Right cardiac atrium (tissue), 5 donors: ENCODE data around the gene PARP3. TPM values are rescaled to one million over a fixed set of nuclear protein-coding genes. Genes with fewer than 3 reads are reported as not detected.

Source experiments
- ATAC-seq, 2 donors: fragments of 200-7000 bp; cut with Tn5 transposase; one replicate each; pipeline versions ENCODE4 v1.8.0 to v1.9.1; 2020; ENCODE audit warnings: moderate library complexity in 2 of 2, mild to moderate bottlenecking in 1 of 2
- DNase-seq, 3 donors: peaks; one replicate each; pipeline ENCODE4 v3.0.0-alpha.2; 2020
- H3K27ac ChIP-seq: one replicate; pipeline ENCODE4 v1.5.1; 2013; ENCODE audit warnings: mild to moderate bottlenecking, low read length, control low read depth, moderate library complexity
- H3K27me3 ChIP-seq: one replicate; pipeline ENCODE4 v1.6.1; 2013; ENCODE audit not compliant: control insufficient read depth, insufficient read depth
- H3K4me1 ChIP-seq: one replicate; pipeline ENCODE4 v1.6.1; 2013; ENCODE audit warnings: low read length; ENCODE audit not compliant: control insufficient read depth, insufficient read depth
- H3K4me3 ChIP-seq: one replicate; pipeline ENCODE4 v1.5.1; 2013; ENCODE audit warnings: low read length, control low read depth
- H3K9me3 ChIP-seq: one replicate; pipeline ENCODE4 v1.6.1; 2013; ENCODE audit warnings: low read length; ENCODE audit not compliant: control insufficient read depth
- WGBS: extraction: QIAGEN DNeasy Blood & Tissue Kit; methylation state at CpG from one replicate; pipeline ENCODE4 v1.1.7; 2013; 5-methylcytosine and 5-hydroxymethylcytosine counted together
- intact Hi-C, 4 donors: fragments of 100-400 bp; cut with DNase I; formaldehyde crosslinking; loops; one replicate each; pipeline versions ENCODE4 v1.11.0 to v1.14.0; 2022 to 2023
- polyA plus RNA-seq: library from polyadenylated mRNA; stranded (reverse); fragments of 200-250 nt; gene quantifications from one replicate; pipeline ENCODE4 v1.2.3, GENCODE V29; 2013
- total RNA-seq, 4 donors: library from RNA; stranded (reverse); fragmentation: NEBNext Ultra II Directional; extraction: Animal tissue kit (Norgen Biotek cat#: 25700); gene quantifications; one replicate each; pipeline ENCODE4 v1.2.1, GENCODE V29; 2021
- donor health status: healthy with polysubstance abuse.
- donor health status: DM: no; HTN: yes; CAD: no.
- donor health status: DM: no; HTN: no; CAD: no.
- donor health status: DM: no; HTN: yes; CAD: no; lungs with severe emphysema.
- donor health status: DM: yes; HTN: yes; CAD: no.

The PARP3 gene
- total and polyA plus RNA-seq, 5 donors: 10.3 to 17.4 (median 12.2) TPM

- ATAC-seq (peak; percentile 41 to 62), DNase-seq (peak in 2 of 3 donors; percentile 74 to 82)
- Histone ChIP-seq H3K9me3 (no peaks in the 10 kb centered on the region), H3K4me1 (peaks cover 33% of the 10 kb centered on the region), H3K27ac (peak overlapping the region; percentile 66), H3K27me3 (no peaks in the 10 kb centered on the region), H3K4me3 (no peak overlapping the region)
- 56% methylated on average over 9 of the region's 9 CpGs for WGBS
- intact Hi-C loops: no loop called here
These were observed 19.7 kb downstream of the PARP3 start for GRCh38 chr3:51961602-51962569.

- H3K27me3 ChIP-seq: no peaks in the 10 kb centered on the region
- 67% methylated on average over 6 of the region's 6 CpGs for WGBS
- DNase-seq (peak in 2 of 3 donors; percentile 63 to 78), ATAC-seq (peak in 1 of 2 donors; percentile 2)
- intact Hi-C loops: no loop called here
- H3K9me3 ChIP-seq: no peaks in the 10 kb centered on the region
- peak overlapping the region; percentile 66 for H3K27ac ChIP-seq
- no peak overlapping the region for H3K4me3 ChIP-seq
- peaks cover 33% of the 10 kb centered on the region for H3K4me1 ChIP-seq
These were observed 20.8 kb downstream of the PARP3 start for GRCh38 chr3:51962854-51963530.

GRCh38 chr3:51963951-51964451 lies 21.8 kb downstream of the PARP3 start:
- Histone ChIP-seq H3K9me3 (no peaks in the 10 kb centered on the region), H3K4me1 (peaks cover 33% of the 10 kb centered on the region), H3K4me3 (no peak overlapping the region), H3K27me3 (no peaks in the 10 kb centered on the region), H3K27ac (peak overlapping the region; percentile 66)
- intact Hi-C loops: no loop called here
- 58% methylated on average over 12 of the region's 12 CpGs for WGBS
- ATAC-seq: no peak
- peak in 2 of 3 donors; percentile 65 to 67 for DNase-seq

- no peak overlapping the region for H3K27ac ChIP-seq
These were observed 22.4 kb downstream of the PARP3 start for GRCh38 chr3:51964521-51964920.

GRCh38 chr3:51966016-51966415 lies 23.9 kb downstream of the PARP3 start:
- Histone ChIP-seq H3K27me3 (no peaks in the 10 kb centered on the region), H3K4me1 (peaks cover 33% of the 10 kb centered on the region), H3K9me3 (no peaks in the 10 kb centered on the region), H3K27ac (no peak overlapping the region), H3K4me3 (peak overlapping the region; percentile 78)
- WGBS: 60% methylated on average over 2 of the region's 2 CpGs
- ATAC-seq (no peak), DNase-seq (peak in 2 of 3 donors; percentile 57 to 58)
- intact Hi-C loops: no loop called here

More at GRCh38 chr3:51964521-51964920, 22.4 kb downstream of the PARP3 start:
- Histone ChIP-seq H3K4me3 (no peak overlapping the region), H3K4me1 (peaks cover 33% of the 10 kb centered on the region), H3K9me3 (no peaks in the 10 kb centered on the region), H3K27me3 (no peaks in the 10 kb centered on the region)
- ATAC-seq (no peak), DNase-seq (peak in 1 of 3 donors; percentile 50)
- intact Hi-C loops: no loop called here
- 68% methylated on average over 4 of the region's 4 CpGs for WGBS

GRCh38 chr3:51966486-51966885 lies 24.3 kb downstream of the PARP3 start:
- Histone ChIP-seq H3K27me3 (no peaks in the 10 kb centered on the region), H3K4me1 (peaks cover 33% of the 10 kb centered on the region), H3K27ac (peak overlapping the region; percentile 94), H3K9me3 (no peaks in the 10 kb centered on the region), H3K4me3 (peak overlapping the region; percentile 78)
- DNase-seq (peak in 2 of 3 donors; percentile 63 to 71), ATAC-seq (no peak)
- intact Hi-C loops: no loop called here
- WGBS: 57% methylated on average over 5 of the region's 5 CpGs

- H3K4me1 ChIP-seq: peaks cover 29% of the 10 kb centered on the region
- peak in 1 of 2 donors; percentile 0 for ATAC-seq
- H3K9me3 ChIP-seq: no peaks in the 10 kb centered on the region
- intact Hi-C loops: no loop called here
- peak overlapping the region; percentile 94 for H3K27ac ChIP-seq
- peak overlapping the region; percentile 78 for H3K4me3 ChIP-seq
- no peaks in the 10 kb centered on the region for H3K27me3 ChIP-seq
- WGBS: 3% methylated on average over 33 of the region's 33 CpGs
- DNase-seq: no peak
These were observed 24.8 kb downstream of the PARP3 start for GRCh38 chr3:51966922-51967383.

GRCh38 chr3:51967384-51968169 lies 25.4 kb downstream of the PARP3 start, which contains the start of gene PCBP4:
PCBP4 (minus strand) TSS chr3:51967454; CDS start chr3:51961240, 6,214 bp downstream.
- intact Hi-C loops: no loop called here
- H3K27me3 ChIP-seq: no peaks in the 10 kb centered on the region
- under 1% methylated on average over 90 of the region's 90 CpGs for WGBS
- ATAC-seq: peak; percentile 56 to 70
- H3K4me3 ChIP-seq: peak within 1 kb of the TSS; percentile 78
- peak within 1 kb of the TSS; percentile 94 for H3K27ac ChIP-seq
- peaks cover 27% of the 10 kb centered on the region for H3K4me1 ChIP-seq
- DNase-seq: peak; percentile 86 to 93 (median 92)
- H3K9me3 ChIP-seq: no peaks in the 10 kb centered on the region

- Histone ChIP-seq H3K4me3 (peak overlapping the region; percentile 78), H3K27ac (peak overlapping the region; percentile 85), H3K27me3 (no peaks in the 10 kb centered on the region), H3K4me1 (peaks cover 23% of the 10 kb centered on the region), H3K9me3 (no peaks in the 10 kb centered on the region)
- DNase-seq (peak in 2 of 3 donors; percentile 63 to 75), ATAC-seq (peak; percentile 1 to 12)
- intact Hi-C loops: no loop called here
- 14% methylated on average over 11 of the region's 11 CpGs for WGBS
These were observed 26.1 kb downstream of the PARP3 start for GRCh38 chr3:51968170-51968775.
